HCT116 (cell line): ENCODE measurements around the gene THSD7A. TPM values are rescaled to one million over a fixed set of nuclear protein-coding genes. Genes with fewer than 3 reads are reported as not detected.

Experiments used
- ATAC-seq: fragments of 200-7000 bp; cut with Tn5 transposase; 2 replicates; pipeline ENCODE4 v1.9.1; 2020; ENCODE audit warnings: mild to moderate bottlenecking, moderate library complexity
- BruUV-seq: library from RNA; stranded (reverse); fragments of 400-500 nt; replicated peaks from 2 replicates; lab custom pipeline; 2021; lab: Mats Ljungman, UMichigan
- CTCF ChIA-PET: fragments of 300-600 bp; sonication (Branson Sonifier 250); formaldehyde crosslinking; loops from one replicate; lab custom pipeline; 2021; ENCODE audit warnings: antibody characterized with exemption; lab: Charles Lee
- POLR2A ChIA-PET: fragments of 300-600, 350-600 bp; sonication (Branson Sonifier 250); formaldehyde crosslinking; loops from one replicate; lab custom pipeline; 2021; ENCODE audit warnings: antibody characterized with exemption; lab: Charles Lee
- RAD21 ChIA-PET, 2 experiments: fragments of 300-600 bp; sonication (Branson Sonifier 250); formaldehyde crosslinking; loops; one replicate each; lab custom pipeline; 2023; ENCODE audit warnings: low total read pairs in 2 of 2; ENCODE audit not compliant: uncharacterized antibody in 2 of 2, unreplicated experiment in 2 of 2, low non-redundant PET in 1 of 2; lab: Charles Lee
- DNase-seq: peaks from one replicate; pipeline ENCODE4 v3.0.0-alpha.2; 2010; ENCODE audit warnings: low read depth, low spot score
- H2AFZ ChIP-seq: fragments of 200-600 bp; shearing (Covaris generic), sonication (generic); 2 replicates; pipeline ENCODE4 v1.6.1; 2017; ENCODE audit warnings: low read depth, mixed run types, mixed read lengths, antibody characterized with exemption, low read length; ENCODE audit not compliant: poor library complexity, severe bottlenecking
- H3K27ac ChIP-seq: 2 replicates; pipeline ENCODE4 v1.5.1; 2012; ENCODE audit warnings: low read depth, low read length
- H3K27me3 ChIP-seq: fragments of 200-600 bp; sonication (generic); 2 replicates; pipeline ENCODE4 v1.6.1; 2016; ENCODE audit warnings: mixed run types, low read length, mixed read lengths; ENCODE audit not compliant: insufficient read depth
- H3K36me3 ChIP-seq, 2 experiments: fragments of 200-500 bp in 1 of 2; fragments of 200-600 bp in 1 of 2; sonication (Bioruptor generic) in 1 of 2; sonication (generic) in 1 of 2; 2 replicates each; pipeline versions ENCODE4 v1.5.1 to v1.6.1; 2014 to 2016; ENCODE audit warnings: low read length in 2 of 2, inconsistent platforms in 1 of 2, mixed read lengths in 1 of 2, mixed run types in 1 of 2; ENCODE audit not compliant: insufficient read depth in 2 of 2, control insufficient read depth in 1 of 2
- H3K4me1 ChIP-seq, 2 experiments: fragments of 200-600 bp in 1 of 2; sonication (generic) in 1 of 2; 2 replicates each; pipeline versions ENCODE4 v1.5.1 to v1.6.1; 2012 to 2017; ENCODE audit warnings: low read length in 2 of 2, inconsistent platforms in 1 of 2, mild to moderate bottlenecking in 1 of 2, mixed read lengths in 1 of 2, mixed run types in 1 of 2, moderate library complexity in 1 of 2; ENCODE audit not compliant: insufficient read depth in 2 of 2, control insufficient read depth in 1 of 2
- H3K4me2 ChIP-seq: fragments of 200-600 bp; sonication (generic); 2 replicates; pipeline ENCODE4 v1.6.1; 2017; ENCODE audit warnings: mixed run types, low read length, mixed read lengths
- H3K4me3 ChIP-seq, 2 experiments: fragments of 200-600 bp in 1 of 2; sonication (generic) in 1 of 2; replicated peaks in 1 of 2; 2 replicates each; pipeline ENCODE4 v1.5.1; 2011 to 2016; ENCODE audit warnings: low read length in 2 of 2, control low read depth in 1 of 2, low read depth in 1 of 2, mild to moderate bottlenecking in 1 of 2, mixed read lengths in 1 of 2, mixed run types in 1 of 2
- H3K79me2 ChIP-seq: fragments of 200-600 bp; sonication (generic); 2 replicates; pipeline ENCODE4 v1.6.1; 2017; ENCODE audit warnings: mild to moderate bottlenecking, mixed run types, low read length, moderate library complexity, mixed read lengths; ENCODE audit not compliant: insufficient read depth
- H3K9ac ChIP-seq: fragments of 200-600 bp; sonication (generic); 2 replicates; pipeline ENCODE4 v1.6.1; 2016; ENCODE audit warnings: low read length, mixed read lengths
- H3K9me2 ChIP-seq: fragments of 200-600 bp; sonication (generic), shearing (Covaris generic); 2 replicates; pipeline ENCODE4 v1.6.1; 2017; ENCODE audit warnings: mixed run types, mild to moderate bottlenecking, moderate library complexity; ENCODE audit not compliant: insufficient read depth
- H3K9me3 ChIP-seq, 2 experiments: fragments of 200-500 bp in 1 of 2; fragments of 200-600 bp in 1 of 2; sonication (Bioruptor generic) in 1 of 2; sonication (generic) in 1 of 2; 2 replicates each; pipeline ENCODE4 v1.6.1; 2014 to 2017; ENCODE audit warnings: low read length in 2 of 2, mixed read lengths in 2 of 2, inconsistent platforms in 1 of 2, low read depth in 1 of 2, mild to moderate bottlenecking in 1 of 2, mixed run types in 1 of 2, moderate library complexity in 1 of 2; ENCODE audit not compliant: control insufficient read depth in 1 of 2, insufficient read depth in 1 of 2
- H4K20me1 ChIP-seq: fragments of 200-600 bp; sonication (generic), shearing (Covaris generic); 2 replicates; pipeline ENCODE4 v1.6.1; 2017; ENCODE audit warnings: mixed run types, mild to moderate bottlenecking, moderate library complexity; ENCODE audit not compliant: insufficient read depth
- EGR1 ChIP-seq: IDR thresholded peaks from 2 replicates; pipeline ENCODE4 v1.6.1; 2012; ENCODE audit warnings: low read depth
- FOSL1 ChIP-seq: IDR thresholded peaks from 2 replicates; pipeline ENCODE4 v1.6.1; 2012; ENCODE audit warnings: low read depth
- POLR2AphosphoS5 ChIP-seq: IDR thresholded peaks from 2 replicates; pipeline ENCODE4 v1.6.1; 2011; ENCODE audit warnings: mild to moderate bottlenecking, low read depth, low read length, moderate library complexity
- RAD21 ChIP-seq: IDR thresholded peaks from 2 replicates; pipeline ENCODE4 v1.6.1; 2012; ENCODE audit warnings: low read depth, mild to moderate bottlenecking
- SRF ChIP-seq: IDR thresholded peaks from 2 replicates; pipeline ENCODE4 v1.6.1; 2012; ENCODE audit warnings: low read depth
- YY1 ChIP-seq: IDR thresholded peaks from 2 replicates; pipeline ENCODE4 v1.6.1; 2011; ENCODE audit warnings: low read length, low read depth, moderate library complexity, mild to moderate bottlenecking; ENCODE audit not compliant: insufficient replicate concordance; ENCODE audit errors: extremely low read depth
- ZBTB33 ChIP-seq: IDR thresholded peaks from 2 replicates; pipeline ENCODE4 v1.6.1; 2011; ENCODE audit warnings: mild to moderate bottlenecking, low read length, moderate library complexity; ENCODE audit not compliant: insufficient replicate concordance; ENCODE audit errors: extremely low read depth
- ZNF274 ChIP-seq: fragments of 200-500 bp; sonication (Bioruptor generic); IDR thresholded peaks from 2 replicates; pipeline ENCODE4 v1.6.1; 2014; ENCODE audit warnings: mild to moderate bottlenecking, low read depth, low read length, inconsistent platforms
- intact Hi-C: fragments of 100-400 bp; cut with micrococcal nuclease; formaldehyde crosslinking; loops from 2 replicates; pipeline ENCODE4 v1.10.0; 2022
- total RNA-seq: library from RNA; stranded (reverse); gene quantifications from one replicate; pipeline ENCODE4 v1.2.1, GENCODE V29; 2021; ENCODE audit not compliant: unreplicated experiment
- TF ChIP-seq, protein P1 (sequence below): IDR thresholded peaks from 2 replicates; pipeline ENCODE4 v1.6.1; 2012

Gene THSD7A
- total RNA-seq, 1 experiment from 2014 or later, result 0.05 TPM

- no peak overlapping the region for H2AFZ ChIP-seq
- no peaks in the 10 kb centered on the region for H3K4me1 ChIP-seq
- no peaks in the 10 kb centered on the region for H3K9me3 ChIP-seq
- H3K79me2 ChIP-seq, result no peaks in the 10 kb centered on the region
- no peaks in the 10 kb centered on the region for H3K36me3 ChIP-seq
- no peak for ATAC-seq
- RAD21 ChIA-PET, result no interaction called here
- CTCF ChIA-PET, result no interaction called here
- DNase-seq, result no peak
- H4K20me1 ChIP-seq, result no peaks in the 10 kb centered on the region
- no peak overlapping the region for H3K27ac ChIP-seq
- H3K4me2 ChIP-seq, result no peak overlapping the region
- H3K9me2 ChIP-seq, result no peaks in the 10 kb centered on the region
- intact Hi-C loops, result no loop called here
- BruUV-seq, result no TSS peak
- no peak for TF ChIP-seq ZNF274
- TF ChIP-seq YY1, result no peak
- TF ChIP-seq EGR1, result no peak
- TF ChIP-seq, protein P1, sequence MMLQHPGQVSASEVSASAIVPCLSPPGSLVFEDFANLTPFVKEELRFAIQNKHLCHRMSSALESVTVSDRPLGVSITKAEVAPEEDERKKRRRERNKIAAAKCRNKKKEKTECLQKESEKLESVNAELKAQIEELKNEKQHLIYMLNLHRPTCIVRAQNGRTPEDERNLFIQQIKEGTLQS, result no peak
- no peak for TF ChIP-seq FOSL1
- TF ChIP-seq RAD21, result no peak
- no peak for TF ChIP-seq ZBTB33
- no peak for TF ChIP-seq SRF
- TF ChIP-seq POLR2AphosphoS5, result no peak
- POLR2A ChIA-PET, result no interaction called here
- H3K9ac ChIP-seq, result no peak overlapping the region
- no peaks in the 10 kb centered on the region for H3K27me3 ChIP-seq
- no peak overlapping the region for H3K4me3 ChIP-seq
Measured at GRCh38 chr7:11655642-11656041, 176.4 kb downstream of the THSD7A start.
